K562 (cell line): ENCODE measurements around the gene WWC2. TPM values are rescaled to one million over a fixed set of nuclear protein-coding genes. Genes with fewer than 3 reads are reported as not detected.

Experiments
- ATAC-seq: fragments of 200-7000 bp; cut with Tn5 transposase; 3 replicates; pipeline ENCODE4 v1.9.1; 2020; ENCODE audit warnings: moderate library complexity
- BruUV-seq: library from RNA; stranded (reverse); fragments of 400-500 nt; replicated peaks from 2 replicates; lab custom pipeline; 2021; lab: Mats Ljungman, UMichigan
- CTCF ChIA-PET: fragments of 300-600 bp; formaldehyde crosslinking; extraction: SDS; loops from one replicate; lab custom pipeline; 2021; ENCODE audit warnings: low intra/inter-chr PET ratio; lab: Yijun Ruan, JAX
- POLR2A ChIA-PET: fragments of 300-600, 350-650 bp; sonication (Branson Sonifier 250); formaldehyde crosslinking; extraction: SDS; loops from one replicate; lab custom pipeline; 2021; ENCODE audit warnings: antibody characterized with exemption, inconsistent platforms; lab: Yijun Ruan, JAX
- DNase-seq, 4 experiments: peaks; one replicate each; pipeline versions ENCODE4 v3.0.0 to v3.0.0-alpha.2; 2011 to 2018; ENCODE audit warnings: low spot score in 3 of 4, mixed read lengths in 3 of 4; ENCODE audit errors: extremely low read depth in 1 of 4
- FAIRE-seq: peaks from 2 replicates; lab custom pipeline; 2011; peaks lifted over from hg19 to GRCh38; lab: Jason Lieb, UNC
- H2AFZ ChIP-seq: 2 replicates; pipeline ENCODE4 v1.6.0; 2011; ENCODE audit warnings: low read depth, low read length, control low read depth, inconsistent platforms
- H3K27ac ChIP-seq: fragments of 200-600 bp; 3 replicates; pipeline ENCODE4 v1.8.0; 2011; ENCODE audit warnings: low read depth, mild to moderate bottlenecking, control low read depth, inconsistent platforms, low read length, moderate library complexity, mixed read lengths; ENCODE audit errors: extremely low read depth
- H3K27me3 ChIP-seq, 2 experiments: fragments of 300-600 bp in 1 of 2; 2 replicates in 1 of 2; 3 replicates in 1 of 2; pipeline versions ENCODE4 v1.6.0 to v1.8.0; 2011; ENCODE audit warnings: inconsistent platforms in 2 of 2, low read length in 2 of 2, mild to moderate bottlenecking in 1 of 2, mixed read lengths in 1 of 2, moderate library complexity in 1 of 2; ENCODE audit not compliant: control insufficient read depth in 2 of 2, insufficient read depth in 2 of 2
- H3K36me3 ChIP-seq: fragments of 300-600 bp; 3 replicates; pipeline ENCODE4 v1.8.0; 2011; ENCODE audit warnings: mild to moderate bottlenecking, low read length, inconsistent platforms; ENCODE audit not compliant: control insufficient read depth, insufficient read depth
- H3K4me1 ChIP-seq, 2 experiments: fragments of 200-600 bp in 1 of 2; replicated peaks in 1 of 2; 2 replicates in 1 of 2; 3 replicates in 1 of 2; pipeline versions ENCODE4 v1.5.1 to v1.8.0; 2011; ENCODE audit warnings: inconsistent platforms in 2 of 2, low read length in 2 of 2, mild to moderate bottlenecking in 1 of 2, mixed read lengths in 1 of 2, moderate library complexity in 1 of 2; ENCODE audit not compliant: control insufficient read depth in 2 of 2, insufficient read depth in 2 of 2
- H3K4me2 ChIP-seq: 2 replicates; pipeline ENCODE4 v1.6.1; 2011; ENCODE audit warnings: low read length, control low read depth, inconsistent platforms, mixed read lengths; ENCODE audit not compliant: insufficient read depth
- H3K4me3 ChIP-seq: fragments of 200-600 bp; sonication (generic), shearing (Covaris generic); 2 replicates; pipeline ENCODE4 v1.5.1; 2016; ENCODE audit warnings: control low read depth, inconsistent platforms
- H3K79me2 ChIP-seq: fragments of 200-600 bp; 3 replicates; pipeline ENCODE4 v1.8.0; 2011; ENCODE audit warnings: low read length, inconsistent platforms; ENCODE audit not compliant: control insufficient read depth, insufficient read depth
- H3K9ac ChIP-seq, 2 experiments: 2 replicates each; pipeline versions ENCODE4 v1.6.0 to v1.6.1; 2011; ENCODE audit warnings: low read depth in 2 of 2, low read length in 2 of 2, control low read depth in 1 of 2, inconsistent platforms in 1 of 2, mild to moderate bottlenecking in 1 of 2, mixed read lengths in 1 of 2; ENCODE audit not compliant: insufficient read depth in 1 of 2
- H3K9me1 ChIP-seq: one replicate; pipeline ENCODE4 v1.6.0; 2011; ENCODE audit warnings: inconsistent platforms, mild to moderate bottlenecking, low read length, moderate library complexity; ENCODE audit not compliant: control insufficient read depth, insufficient read depth
- H3K9me3 ChIP-seq: replicated peaks from 2 replicates; pipeline ENCODE4 v1.5.1; 2011; ENCODE audit warnings: low read depth, low read length, inconsistent platforms; ENCODE audit not compliant: control insufficient read depth, insufficient read depth
- H4K20me1 ChIP-seq: replicated peaks from 2 replicates; pipeline ENCODE4 v1.6.1; 2011; ENCODE audit warnings: low read length, inconsistent platforms, mixed read lengths; ENCODE audit not compliant: control insufficient read depth, insufficient read depth
- CHD2 ChIP-seq: IDR thresholded peaks from 2 replicates; pipeline ENCODE4 v1.6.1; 2011; ENCODE audit warnings: low read depth, low read length
- CTCF ChIP-seq, 3 experiments: IDR thresholded peaks in 2 of 3; conservative IDR thresholded peaks in 1 of 3; 2 replicates each; pipeline ENCODE4 v1.5.1; 2011 to 2012; ENCODE audit warnings: low read length in 3 of 3, mild to moderate bottlenecking in 3 of 3, control low read depth in 2 of 3, improper control_type of control experiment in 1 of 3, inconsistent platforms in 1 of 3, low read depth in 1 of 3, mixed read lengths in 1 of 3, moderate library complexity in 1 of 3; ENCODE audit not compliant: insufficient read depth in 2 of 3
- LARP7 ChIP-seq: fragments of 450-650 bp; IDR thresholded peaks from 2 replicates; pipeline ENCODE4 v1.6.1; 2016
- MAFK ChIP-seq: IDR thresholded peaks from 2 replicates; pipeline ENCODE4 v1.6.1; 2011; ENCODE audit warnings: low read length, improper control_type of control experiment
- RAD21 ChIP-seq, 2 experiments: fragments of 250-450 bp in 1 of 2; fragments of 450-650 bp in 1 of 2; sonication (Bioruptor Pico) in 1 of 2; formaldehyde crosslinking in 1 of 2; IDR thresholded peaks in 1 of 2; conservative IDR thresholded peaks in 1 of 2; 2 replicates each; pipeline versions ENCODE4 v1.4.0 to v1.8.0; 2020 to 2022; ENCODE audit warnings: mild to moderate bottlenecking in 2 of 2, moderate library complexity in 1 of 2
- VEZF1 ChIP-seq: fragments of 200-800 bp; sonication (Bioruptor generic); IDR thresholded peaks from 2 replicates; pipeline ENCODE4 v1.6.1; 2017; ENCODE audit warnings: missing genetic modification characterization, missing compliant biosample characterization
- WGBS: fragments of 100-300 bp; shearing (Covaris generic); methylation state at CpG from one replicate; pipeline ENCODE4 v1.1.6; 2016; ENCODE audit warnings: low coverage, mixed read lengths; ENCODE audit not compliant: insufficient coverage; ENCODE audit errors: missing lambda C conversion rate; 5-methylcytosine and 5-hydroxymethylcytosine counted together
- in situ Hi-C: fragments of 300-500 bp; cut with MboI; formaldehyde crosslinking; loops from 4 replicates; pipeline ENCODE4 v1.15.0; 2018; ENCODE audit warnings: inconsistent platforms, mixed read lengths
- intact Hi-C: fragments of 100-400 bp; cut with micrococcal nuclease; formaldehyde crosslinking; loops from 2 replicates; pipeline ENCODE4 v1.14.2; 2022
- polyA plus RNA-seq, 8 experiments: library from polyadenylated mRNA; depleted of rRNA in 4 of 8; stranded (reverse) in 5 of 8; unstranded in 3 of 8; fragments of >200 nt; fragmentation: Nextera tagmentation in 2 of 8; fragmentation: Illumina TruSeq in 1 of 8; extraction: Ambion mirVana in 2 of 8; extraction: Trizol in 1 of 8; gene quantifications; 2 replicates each; pipeline versions ENCODE4 v1.2.1 to v1.2.3, GENCODE V29; 2011 to 2014; ENCODE audit warnings: inconsistent platforms in 1 of 8, missing spikeins in 1 of 8
- total RNA-seq, 7 experiments: library from RNA; depleted of rRNA in 6 of 7; stranded (reverse); fragments of >200 nt in 6 of 7; fragmentation: Illumina TruSeq in 2 of 7; extraction: Trizol in 2 of 7; gene quantifications; 2 replicates each; pipeline versions ENCODE4 v1.2.1 to v1.2.3, GENCODE V29; 2011 to 2021; ENCODE audit warnings: low replicate concordance in 1 of 7

The WWC2 gene
- total and polyA plus RNA-seq, 9 of the 15 experiments (the other 6 are each of a cell fraction or from before 2014, with no cell fraction given): 3.7 to 39.4 (median 19.6) TPM

GRCh38 chr4:183141997-183142396 is 42.9 kb downstream of the WWC2 start:
- ChIA-PET POLR2A (no interaction called here), CTCF (no interaction called here)
- Histone ChIP-seq H2AFZ (no peak overlapping the region), H3K9me1 (no peaks in the 10 kb centered on the region), H3K9me3 (no peaks in the 10 kb centered on the region), H3K36me3 (no peaks in the 10 kb centered on the region), H3K27me3 (no peaks in the 10 kb centered on the region), H3K4me1 (peaks cover 0 to 34% of the 10 kb centered on the region in 2 experiments; a peak in 4 of 5 replicates), H4K20me1 (peaks cover 4% of the 10 kb centered on the region), H3K4me3 (no peak overlapping the region), H3K4me2 (no peak overlapping the region), H3K79me2 (peaks cover 19% of the 10 kb centered on the region), H3K9ac (no peak overlapping the region), H3K27ac (peak overlapping the region; percentile 7; the same call in 1 of the 3 replicates)
- ATAC-seq (peak; percentile 40), DNase-seq (no peak), FAIRE-seq (no peak)
- BruUV-seq: no TSS peak
- WGBS: 50% methylated on average over 1 of the region's 1 CpG
- intact Hi-C loops (loop anchor here (5.0 kb wide), 2 partner anchors 70 to 205 kb away; no protein-coding TSS in a partner anchor), in situ Hi-C loops (no loop called here)
- TF ChIP-seq RAD21 (CRISPR knock-in tag; conservative IDR thresholded peaks at IDR 0.05 in 1 of 2, IDR thresholded peaks at IDR 0.05 in 1 of 2): peak; percentile 6 to 31; a peak in 2 of 4 replicates
- peak in 1 of 3 experiments; percentile 41; a peak in 2 of 6 replicates for TF ChIP-seq CTCF (IDR thresholded peaks at IDR 0.05 in 2 of 3, conservative IDR thresholded peaks at IDR 0.05 in 1 of 3; ENCODE audit: insufficient read depth in 2 of 3, low read depth in 1 of 3, low read length in 3 of 3)
- TF ChIP-seq VEZF1 (CRISPR knock-in tag): 0 out of 2 replicates have a peak, but pooled peaks have one; percentile 38
- no peak for TF ChIP-seq MAFK
- TF ChIP-seq LARP7: no peak
- TF ChIP-seq CHD2: no peak
